ENCODE measurements around the gene SCLY. TPM values are rescaled to one million over a fixed set of nuclear protein-coding genes. Genes with fewer than 3 reads are reported as not detected.

SCLY gene
- polyA plus RNA-seq, 1 of the 3 experiments (the other 2 are of a cell fraction), result 20.9 TPM

- Histone ChIP-seq H3K4me2 (no peak overlapping the region), H3F3A (replicated peaks; ENCODE audit: insufficient read depth) (no peaks in the 10 kb centered on the region), H2AFZ (ENCODE audit: low read depth) (no peak overlapping the region), H4K20me1 (ENCODE audit: insufficient read depth) (no peaks in the 10 kb centered on the region), H3K9me3 (no peaks in the 10 kb centered on the region), H3K27ac (ENCODE audit: low read depth in 2 of 2, low read length in 1 of 2) (no peak overlapping the region), H3K4me1 (ENCODE audit: control insufficient read depth in 1 of 2, insufficient read depth in 2 of 2, low read depth in 1 of 2, low read length in 1 of 2) (no peaks in the 10 kb centered on the region; a peak in 1 of 4 replicates), H3K9ac (no peak overlapping the region), H3K79me2 (ENCODE audit: insufficient read depth) (no peaks in the 10 kb centered on the region), H3K27me3 (ENCODE audit: insufficient read depth) (no peaks in the 10 kb centered on the region), H3K4me3 (ENCODE audit: low read depth in 2 of 2, low read length in 1 of 2) (no peak overlapping the region), H3K36me3 (replicated peaks in 1 of 2; ENCODE audit: control insufficient read depth in 1 of 2, insufficient read depth in 2 of 2, low read length in 1 of 2) (no peaks in the 10 kb centered on the region), H3K9me2 (no peaks in the 10 kb centered on the region)
- DNase-seq, result no peak
- no peak for TF ChIP-seq RAD21 (IDR thresholded peaks at IDR 0.05; ENCODE audit: low read length)
- 70% methylated on average over 2 of the region's 11 CpGs for WGBS (ENCODE audit: low lambda C conversion rate)
- CTCF ChIA-PET, result interaction anchor here (0.6 to 1.4 kb wide), 3 partner anchors 13 to 123 kb away, joined by 3 to 4 read pairs (median 3); no protein-coding TSS in a partner anchor
- POLR2A ChIA-PET, result no interaction called here
Observed at GRCh38 chr2:238134393-238134785, 73.6 kb downstream of the SCLY start.

GRCh38 chr2:238135601-238136150, 74.9 kb downstream of the SCLY start:
- POLR2A ChIA-PET, result no interaction called here
- CTCF ChIA-PET, result interaction anchor here (1.0 kb wide), 1 partner anchor 23 kb away, joined by 3 read pairs; no protein-coding TSS in a partner anchor
- TF ChIP-seq NRF1 (IDR thresholded peaks at IDR 0.05; ENCODE audit: low read depth, low read length) (no peak), PBX3 (IDR thresholded peaks at IDR 0.05) (no peak), ELF1 (IDR thresholded peaks at IDR 0.05) (no peak), FOXM1 (IDR thresholded peaks at IDR 0.05; ENCODE audit: low read depth) (no peak), FOSL2 (IDR thresholded peaks at IDR 0.05; ENCODE audit: borderline replicate concordance, low read depth) (no peak), GATA2 (CRISPR knock-in tag; IDR thresholded peaks at IDR 0.05) (no peak), RCOR1 (IDR thresholded peaks at IDR 0.05; ENCODE audit: low read length) (no peak), GABPA (IDR thresholded peaks at IDR 0.05; ENCODE audit: low read depth) (no peak), CHD2 (IDR thresholded peaks at IDR 0.05; ENCODE audit: low read length, partially characterized antibody) (no peak), TEAD4 (IDR thresholded peaks at IDR 0.05; ENCODE audit: borderline replicate concordance, insufficient read depth) (no peak), MXI1 (IDR thresholded peaks at IDR 0.05; ENCODE audit: low read depth, low read length) (no peak), JUND (IDR thresholded peaks at IDR 0.05) (no peak), USF2 (IDR thresholded peaks at IDR 0.05; ENCODE audit: borderline replicate concordance, low read depth, low read length) (no peak), TAF1 (IDR thresholded peaks at IDR 0.05; ENCODE audit: borderline replicate concordance, low read depth, low read length) (no peak), RFX5 (IDR thresholded peaks at IDR 0.05; ENCODE audit: low read length) (no peak), RXRA (IDR thresholded peaks at IDR 0.05; ENCODE audit: borderline replicate concordance, low read depth) (no peak)
- no peak overlapping the region for H3K27ac ChIP-seq (ENCODE audit: low read depth in 2 of 2, low read length in 1 of 2)
- no peaks in the 10 kb centered on the region; a peak in 1 of 4 replicates for H3K4me1 ChIP-seq (ENCODE audit: control insufficient read depth in 1 of 2, insufficient read depth in 2 of 2, low read depth in 1 of 2, low read length in 1 of 2)
- no peaks in the 10 kb centered on the region for H4K20me1 ChIP-seq (ENCODE audit: insufficient read depth)
- H3K9me2 ChIP-seq, result no peaks in the 10 kb centered on the region
- 74% methylated on average over 14 of the region's 15 CpGs for WGBS (ENCODE audit: low lambda C conversion rate)
- no peak overlapping the region for H3K4me3 ChIP-seq (ENCODE audit: low read depth in 2 of 2, low read length in 1 of 2)
- H3K36me3 ChIP-seq (replicated peaks in 1 of 2; ENCODE audit: control insufficient read depth in 1 of 2, insufficient read depth in 2 of 2, low read length in 1 of 2), result no peaks in the 10 kb centered on the region
- DNase-seq, result no peak
- H3K4me2 ChIP-seq, result no peak overlapping the region
- H3K9me3 ChIP-seq, result no peaks in the 10 kb centered on the region
- H2AFZ ChIP-seq (ENCODE audit: low read depth), result no peak overlapping the region
- H3K27me3 ChIP-seq (ENCODE audit: insufficient read depth), result no peaks in the 10 kb centered on the region
- no peak overlapping the region for H3K9ac ChIP-seq
- no peaks in the 10 kb centered on the region for H3K79me2 ChIP-seq (ENCODE audit: insufficient read depth)
- H3F3A ChIP-seq (replicated peaks; ENCODE audit: insufficient read depth), result no peaks in the 10 kb centered on the region

Data from SK-N-SH (cell line).